IPS DF 6.9 (cell line): Measurements from ENCODE around the gene VPS8.

Experiments
- DNase-seq: peaks from one replicate; pipeline ENCODE4 v3.0.0-alpha.2; 2013; ENCODE audit warnings: low read depth, low spot score
- H3K27ac ChIP-seq: one replicate; pipeline ENCODE4 v1.5.1; 2013; ENCODE audit warnings: low read length, control low read depth
- H3K27me3 ChIP-seq: 2 replicates; pipeline ENCODE4 v1.6.1; 2013; ENCODE audit warnings: mild to moderate bottlenecking, low read length; ENCODE audit not compliant: control insufficient read depth, insufficient read depth
- H3K36me3 ChIP-seq: 2 replicates; pipeline ENCODE4 v1.6.1; 2013; ENCODE audit warnings: low read length; ENCODE audit not compliant: control insufficient read depth, insufficient read depth
- H3K4me1 ChIP-seq: 2 replicates; pipeline ENCODE4 v1.6.1; 2013; ENCODE audit warnings: low read length; ENCODE audit not compliant: control insufficient read depth, insufficient read depth
- H3K4me3 ChIP-seq: 2 replicates; pipeline ENCODE4 v1.5.1; 2013; ENCODE audit warnings: mild to moderate bottlenecking, low read length
- H3K9me3 ChIP-seq: 2 replicates; pipeline ENCODE4 v1.6.1; 2013; ENCODE audit warnings: low read length, inconsistent platforms; ENCODE audit not compliant: control insufficient read depth, insufficient read depth
- WGBS: extraction: QIAGEN DNeasy Blood & Tissue Kit; methylation state at CpG from one replicate; pipeline ENCODE4 v1.1.7; 2013; ENCODE audit warnings: mixed read lengths, missing lambda C conversion rate; ENCODE audit not compliant: insufficient read length, insufficient coverage; 5-methylcytosine and 5-hydroxymethylcytosine counted together

Gene VPS8

GRCh38 chr3:184864000-184864399 is 52.0 kb downstream of the VPS8 start:
- no peak for DNase-seq
- H3K36me3 ChIP-seq, result no peaks in the 10 kb centered on the region; the same call in 1 of the 2 replicates
- H3K9me3 ChIP-seq, result no peaks in the 10 kb centered on the region
- H3K27ac ChIP-seq, result no peak overlapping the region
- H3K27me3 ChIP-seq, result no peaks in the 10 kb centered on the region
- H3K4me1 ChIP-seq, result no peaks in the 10 kb centered on the region
- H3K4me3 ChIP-seq, result no peak overlapping the region

GRCh38 chr3:184868477-184868876 is 56.5 kb downstream of the VPS8 start:
- no CpG with 5 or more reads among the region's 2 CpGs for WGBS
- H3K4me1 ChIP-seq, result no peaks in the 10 kb centered on the region
- no peak overlapping the region for H3K27ac ChIP-seq
- H3K36me3 ChIP-seq, result no peaks in the 10 kb centered on the region
- no peak overlapping the region for H3K4me3 ChIP-seq
- DNase-seq, result no peak
- H3K9me3 ChIP-seq, result no peaks in the 10 kb centered on the region
- H3K27me3 ChIP-seq, result no peaks in the 10 kb centered on the region

- no peak for DNase-seq
- no peak overlapping the region for H3K27ac ChIP-seq
- H3K9me3 ChIP-seq, result no peaks in the 10 kb centered on the region
- WGBS, result 100% methylated on average over 1 of the region's 4 CpGs
- H3K4me3 ChIP-seq, result no peak overlapping the region
- no peaks in the 10 kb centered on the region for H3K4me1 ChIP-seq
- H3K36me3 ChIP-seq, result no peaks in the 10 kb centered on the region
- no peaks in the 10 kb centered on the region for H3K27me3 ChIP-seq
Observed at GRCh38 chr3:184872200-184872599, 60.2 kb downstream of the VPS8 start.

GRCh38 chr3:184873141-184873540 is 61.2 kb downstream of the VPS8 start:
- WGBS, result no CpG with 5 or more reads among the region's 1 CpG
- no peaks in the 10 kb centered on the region for H3K9me3 ChIP-seq
- no peaks in the 10 kb centered on the region for H3K36me3 ChIP-seq
- no peaks in the 10 kb centered on the region for H3K4me1 ChIP-seq
- no peak for DNase-seq
- no peak overlapping the region for H3K4me3 ChIP-seq
- no peak overlapping the region for H3K27ac ChIP-seq
- H3K27me3 ChIP-seq, result no peaks in the 10 kb centered on the region

- Histone ChIP-seq H3K27ac (no peak overlapping the region), H3K4me1 (no peaks in the 10 kb centered on the region), H3K27me3 (no peaks in the 10 kb centered on the region), H3K9me3 (no peaks in the 10 kb centered on the region), H3K4me3 (no peak overlapping the region), H3K36me3 (no peaks in the 10 kb centered on the region)
- WGBS, result no CpG with 5 or more reads among the region's 5 CpGs
- peak; percentile 22 for DNase-seq
Observed at GRCh38 chr3:184874709-184875644, 63.0 kb downstream of the VPS8 start.

- no peak for DNase-seq
- no CpG with 5 or more reads among the region's 2 CpGs for WGBS
- no peaks in the 10 kb centered on the region for H3K9me3 ChIP-seq
Observed at GRCh38 chr3:184880276-184881019, 68.5 kb downstream of the VPS8 start.

GRCh38 chr3:184884359-184885017 is 72.5 kb downstream of the VPS8 start:
- no peak for DNase-seq
- H3K27me3 ChIP-seq, result no peaks in the 10 kb centered on the region
- no CpG with 5 or more reads among the region's 1 CpG for WGBS
- no peak overlapping the region for H3K27ac ChIP-seq
- H3K4me1 ChIP-seq, result no peaks in the 10 kb centered on the region
- H3K36me3 ChIP-seq, result no peaks in the 10 kb centered on the region
- no peak overlapping the region for H3K4me3 ChIP-seq
- H3K9me3 ChIP-seq, result no peaks in the 10 kb centered on the region

More at GRCh38 chr3:184880276-184881019, 68.5 kb downstream of the VPS8 start:
- no peaks in the 10 kb centered on the region for H3K36me3 ChIP-seq
- no peak overlapping the region for H3K4me3 ChIP-seq
- no peaks in the 10 kb centered on the region for H3K4me1 ChIP-seq
- H3K27ac ChIP-seq, result no peak overlapping the region
- no peaks in the 10 kb centered on the region for H3K27me3 ChIP-seq

GRCh38 chr3:184885112-184885511 is 73.1 kb downstream of the VPS8 start:
- H3K36me3 ChIP-seq, result no peaks in the 10 kb centered on the region
- no peak for DNase-seq
- no peaks in the 10 kb centered on the region for H3K27me3 ChIP-seq
- no peaks in the 10 kb centered on the region for H3K9me3 ChIP-seq
- WGBS, result no CpG with 5 or more reads among the region's 4 CpGs
- no peak overlapping the region for H3K27ac ChIP-seq
- no peaks in the 10 kb centered on the region for H3K4me1 ChIP-seq
- H3K4me3 ChIP-seq, result no peak overlapping the region

- Histone ChIP-seq H3K27me3 (no peaks in the 10 kb centered on the region), H3K4me3 (no peak overlapping the region), H3K36me3 (no peaks in the 10 kb centered on the region), H3K9me3 (no peaks in the 10 kb centered on the region), H3K27ac (no peak overlapping the region), H3K4me1 (no peaks in the 10 kb centered on the region)
- no peak for DNase-seq
- no CpG with 5 or more reads among the region's 2 CpGs for WGBS
Observed at GRCh38 chr3:184887574-184887973, 75.6 kb downstream of the VPS8 start.

GRCh38 chr3:184889312-184889904 is 77.4 kb downstream of the VPS8 start:
- Histone ChIP-seq H3K36me3 (no peaks in the 10 kb centered on the region), H3K4me1 (no peaks in the 10 kb centered on the region), H3K27ac (no peak overlapping the region), H3K4me3 (no peak overlapping the region), H3K9me3 (no peaks in the 10 kb centered on the region), H3K27me3 (no peaks in the 10 kb centered on the region)
- DNase-seq, result no peak
- WGBS, result no CpG with 5 or more reads among the region's 6 CpGs
